Right cardiac atrium (tissue), 5 donors: ENCODE data around the gene ACTRT3. TPM values are rescaled to one million over a fixed set of nuclear protein-coding genes. Genes with fewer than 3 reads are reported as not detected.

ENCODE experiments used
- ATAC-seq, 2 donors: fragments of 200-7000 bp; cut with Tn5 transposase; one replicate each; pipeline versions ENCODE4 v1.8.0 to v1.9.1; 2020; ENCODE audit warnings: moderate library complexity in 2 of 2, mild to moderate bottlenecking in 1 of 2
- DNase-seq, 3 donors: peaks; one replicate each; pipeline ENCODE4 v3.0.0-alpha.2; 2020
- H3K27ac ChIP-seq: one replicate; pipeline ENCODE4 v1.5.1; 2013; ENCODE audit warnings: mild to moderate bottlenecking, low read length, control low read depth, moderate library complexity
- H3K27me3 ChIP-seq: one replicate; pipeline ENCODE4 v1.6.1; 2013; ENCODE audit not compliant: control insufficient read depth, insufficient read depth
- H3K4me1 ChIP-seq: one replicate; pipeline ENCODE4 v1.6.1; 2013; ENCODE audit warnings: low read length; ENCODE audit not compliant: control insufficient read depth, insufficient read depth
- H3K4me3 ChIP-seq: one replicate; pipeline ENCODE4 v1.5.1; 2013; ENCODE audit warnings: low read length, control low read depth
- H3K9me3 ChIP-seq: one replicate; pipeline ENCODE4 v1.6.1; 2013; ENCODE audit warnings: low read length; ENCODE audit not compliant: control insufficient read depth
- WGBS: extraction: QIAGEN DNeasy Blood & Tissue Kit; methylation state at CpG from one replicate; pipeline ENCODE4 v1.1.7; 2013; 5-methylcytosine and 5-hydroxymethylcytosine counted together
- intact Hi-C, 4 donors: fragments of 100-400 bp; cut with DNase I; formaldehyde crosslinking; loops; one replicate each; pipeline versions ENCODE4 v1.11.0 to v1.14.0; 2022 to 2023
- long read RNA-seq, 4 donors: library from polyadenylated mRNA; unstranded; transcript quantifications; one replicate each; pipeline ENCODE4 v2.0.0, GENCODE V29; 2020 to 2021
- polyA plus RNA-seq: library from polyadenylated mRNA; stranded (reverse); fragments of 200-250 nt; gene quantifications from one replicate; pipeline ENCODE4 v1.2.3, GENCODE V29; 2013
- total RNA-seq, 4 donors: library from RNA; stranded (reverse); fragmentation: NEBNext Ultra II Directional; extraction: Animal tissue kit (Norgen Biotek cat#: 25700); gene quantifications; one replicate each; pipeline ENCODE4 v1.2.1, GENCODE V29; 2021
- donor health status: healthy with polysubstance abuse.
- donor health status: DM: no; HTN: yes; CAD: no.
- donor health status: DM: no; HTN: no; CAD: no.
- donor health status: DM: no; HTN: yes; CAD: no; lungs with severe emphysema.
- donor health status: DM: yes; HTN: yes; CAD: no.

ACTRT3 gene
- 1 to 10 TPM; 1.7 to 2.8 (median 2.3) TPM for total RNA-seq
- polyA plus RNA-seq: 1.1 TPM
- long read RNA-seq, donor 1, partial matches to known transcripts: 0 of 4 reads
- long read RNA-seq, donor 1, other reads (novel, unspliced or antisense): 0 of 4 reads
- long read RNA-seq, donor 2, partial matches to known transcripts: 0 of 1 reads
- long read RNA-seq, donor 2, other reads (novel, unspliced or antisense): 0 of 1 reads
- long read RNA-seq, donor 3, transcript ACTRT3-201 (2 exons, 2,005 nt): major isoform, 17 of 17 reads
- long read RNA-seq, donor 3, partial matches to known transcripts: 0 of 17 reads
- long read RNA-seq, donor 3, other reads (novel, unspliced or antisense): 0 of 17 reads
- long read RNA-seq, donor 4, partial matches to known transcripts: 0 of 1 reads
- long read RNA-seq, donor 4, other reads (novel, unspliced or antisense): 0 of 1 reads

DNA sequence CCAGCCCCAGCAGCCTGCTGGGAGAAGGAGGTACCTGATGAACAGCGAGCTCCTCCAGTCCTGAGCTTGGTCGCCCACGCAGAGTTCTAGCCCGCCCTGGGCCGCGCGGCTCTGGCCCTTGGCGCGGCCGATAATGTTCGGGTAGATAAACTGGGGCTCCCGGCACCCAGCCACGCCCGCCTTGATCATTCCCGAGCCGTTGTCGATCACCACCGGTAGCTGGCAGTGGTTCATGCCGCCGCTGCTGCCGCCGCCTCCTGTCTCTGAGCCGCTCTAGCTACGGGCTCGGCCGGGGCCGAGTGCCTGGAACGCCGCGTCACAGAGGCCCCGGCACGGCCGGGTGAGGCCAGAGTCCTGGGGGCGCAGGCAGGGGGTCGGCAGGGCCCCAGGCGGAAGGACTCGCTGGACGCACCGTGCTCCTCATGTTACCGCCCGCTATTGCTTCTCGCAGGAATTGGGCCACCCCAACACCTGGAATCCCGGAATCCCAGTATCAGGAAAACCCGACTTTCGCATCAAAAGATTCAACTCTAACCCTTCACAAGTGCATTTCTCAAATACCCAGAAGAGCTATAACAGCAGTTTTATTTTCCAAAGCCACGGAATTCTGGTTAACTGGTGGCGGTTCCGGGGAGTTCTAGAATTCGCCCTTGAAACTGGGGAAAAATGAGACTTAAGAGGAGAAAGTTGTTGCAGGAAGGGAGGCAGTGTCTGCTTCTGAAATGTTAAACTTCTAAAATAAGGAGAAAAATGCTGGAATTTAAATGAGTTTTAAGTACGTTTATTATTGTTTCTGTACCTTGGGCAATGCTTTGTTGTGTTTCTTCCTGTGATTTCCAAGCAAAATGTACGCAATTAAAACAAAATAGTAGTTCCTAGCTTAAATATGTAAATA is at the start of gene ACTRT3:
ACTRT3 (minus strand) TSS at position 275 of the 895 bp plus-strand sequence; CDS start at position 234, 41 bp downstream.
- 9% methylated on average over 51 of the region's 51 CpGs for whole genome bisulfite sequencing
- Histone ChIP-seq H3K4me3 (peak within 1 kb of the TSS; percentile 91), H3K4me1 (no peaks in the 10 kb centered on the region), H3K9me3 (no peaks in the 10 kb centered on the region), H3K27ac (peak within 1 kb of the TSS; percentile 94), H3K27me3 (no peaks in the 10 kb centered on the region)
- intact Hi-C loops: no loop called here
- ATAC-seq (peak; percentile 15 to 34), DNase-seq (peak; percentile 78 to 91 (median 90))

DNA sequence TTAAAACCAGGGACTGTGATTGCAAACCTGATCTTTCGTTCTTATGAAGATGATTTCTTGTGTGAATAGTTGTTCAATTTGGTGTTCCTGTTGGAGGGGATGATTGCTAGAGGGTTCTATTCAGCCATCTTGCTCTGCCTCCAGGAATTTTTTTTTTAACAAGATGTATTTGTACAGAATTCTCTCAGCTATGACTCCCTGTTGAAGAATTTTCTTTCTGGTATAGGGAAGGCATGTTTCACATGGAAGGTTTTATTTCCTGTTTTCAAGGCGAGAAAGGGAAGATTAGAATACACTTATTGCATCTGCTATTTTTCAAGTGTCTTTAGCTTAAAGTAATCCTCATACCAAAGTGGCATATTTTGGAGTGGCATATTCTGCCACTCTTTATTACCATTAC is 49.0 kb upstream of the ACTRT3 start:
- Histone ChIP-seq H3K4me3 (no peak overlapping the region), H3K27me3 (no peaks in the 10 kb centered on the region), H3K9me3 (no peaks in the 10 kb centered on the region), H3K27ac (no peak overlapping the region), H3K4me1 (peaks cover 3% of the 10 kb centered on the region)
- WGBS: 81% methylated on average over 2 of the region's 2 CpGs
- DNase-seq: no peak
- no peak for ATAC-seq
- intact Hi-C loops: no loop called here

DNA sequence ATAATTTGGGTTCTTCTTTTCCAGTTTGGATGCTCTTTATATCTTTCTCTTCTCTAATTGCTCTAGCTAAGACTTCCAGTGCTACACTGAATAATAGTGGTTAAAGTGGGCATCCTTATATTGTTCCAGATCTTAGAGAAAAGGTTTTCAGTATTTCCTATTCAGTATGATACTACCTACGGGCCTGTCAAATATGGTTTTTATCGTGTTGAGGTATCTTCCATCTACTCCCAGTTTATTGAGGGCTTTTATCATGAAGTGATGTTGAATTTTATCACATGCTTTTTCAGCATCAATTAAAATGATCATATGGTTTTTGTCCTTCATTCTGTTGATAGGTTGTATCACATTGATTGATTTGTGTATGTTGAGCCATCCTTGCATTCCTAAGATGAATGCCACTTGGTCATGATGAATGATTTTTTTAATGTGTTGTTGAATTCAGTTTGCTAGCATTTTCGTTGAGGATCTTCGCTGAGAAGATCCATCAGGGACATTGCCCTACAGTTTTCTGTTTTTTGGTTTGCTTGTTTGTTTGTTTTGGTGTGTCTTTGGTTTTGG is 46.3 kb upstream of the ACTRT3 start:
- ATAC-seq (no peak), DNase-seq (no peak)
- H3K4me3 ChIP-seq: no peak overlapping the region
- peaks cover 3% of the 10 kb centered on the region for H3K4me1 ChIP-seq
- H3K9me3 ChIP-seq: no peaks in the 10 kb centered on the region
- intact Hi-C loops: no loop called here
- H3K27me3 ChIP-seq: no peaks in the 10 kb centered on the region
- WGBS: 95% methylated on average over 4 of the region's 4 CpGs
- no peak overlapping the region for H3K27ac ChIP-seq

DNA sequence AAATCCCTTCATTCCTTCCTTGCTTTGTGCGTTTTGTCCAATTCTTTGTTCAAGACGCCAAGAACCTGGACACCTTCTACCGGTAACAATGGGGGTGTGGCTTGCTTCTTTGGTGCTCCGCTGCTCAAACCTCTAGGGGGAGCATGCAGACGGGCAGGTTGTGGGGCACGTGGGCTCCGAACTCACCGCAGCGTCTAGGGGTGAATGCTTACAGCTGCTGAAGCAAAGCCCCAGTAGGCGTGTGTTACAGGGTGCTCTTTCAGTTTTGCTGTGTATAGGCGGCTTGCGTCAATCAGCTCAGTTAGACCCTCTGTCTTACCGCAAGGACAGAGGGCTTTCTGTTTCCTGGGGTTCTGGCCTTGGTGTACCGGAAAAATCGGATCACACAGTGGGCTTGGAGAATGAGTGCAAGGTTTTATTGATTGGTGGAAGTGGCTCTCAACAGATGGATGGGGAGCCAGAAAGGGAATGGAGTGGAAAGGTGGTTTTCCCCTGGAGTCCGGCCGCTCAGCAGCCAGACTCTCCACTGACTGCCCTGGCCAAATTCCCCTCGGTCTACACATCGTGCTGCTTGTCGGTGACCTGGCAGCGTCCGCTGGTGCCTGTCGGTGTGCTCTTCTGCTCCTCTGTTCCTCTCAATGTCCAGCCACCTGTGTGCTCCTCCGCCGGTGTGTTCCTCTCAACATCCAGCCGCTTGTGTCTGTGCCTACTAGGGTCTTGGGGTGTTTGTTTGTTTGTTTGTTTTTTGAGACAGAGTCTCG is 44.6 kb upstream of the ACTRT3 start:
- H3K27me3 ChIP-seq: no peaks in the 10 kb centered on the region
- peak in 1 of 2 donors; percentile 6 for ATAC-seq
- peak in 1 of 3 donors; percentile 73 for DNase-seq
- no peaks in the 10 kb centered on the region for H3K9me3 ChIP-seq
- intact Hi-C loops: no loop called here
- no peak overlapping the region for H3K27ac ChIP-seq
- WGBS: 61% methylated on average over 27 of the region's 27 CpGs
- H3K4me1 ChIP-seq: peaks cover 3% of the 10 kb centered on the region
- H3K4me3 ChIP-seq: peak overlapping the region; percentile 78

DNA sequence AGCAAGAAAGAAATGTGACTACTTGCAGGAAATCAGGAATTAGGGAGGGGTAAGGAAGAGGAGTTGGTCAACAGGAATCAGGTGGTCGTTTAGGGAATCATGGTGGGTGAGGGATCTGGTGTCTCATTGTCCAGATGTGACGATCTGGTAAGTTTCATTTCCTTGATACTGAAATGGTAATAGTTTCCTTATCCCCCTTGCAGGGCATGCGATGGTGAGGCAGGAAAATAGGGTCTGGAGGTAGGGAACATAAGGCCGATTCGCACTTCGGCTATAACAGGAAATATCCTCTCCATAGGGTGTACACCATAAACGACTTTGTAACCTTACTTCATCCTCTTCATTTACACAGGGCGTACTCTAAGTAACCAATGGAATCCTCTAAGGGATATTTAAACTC is 43.9 kb upstream of the ACTRT3 start:
- no peak overlapping the region for H3K27ac ChIP-seq

DNA sequence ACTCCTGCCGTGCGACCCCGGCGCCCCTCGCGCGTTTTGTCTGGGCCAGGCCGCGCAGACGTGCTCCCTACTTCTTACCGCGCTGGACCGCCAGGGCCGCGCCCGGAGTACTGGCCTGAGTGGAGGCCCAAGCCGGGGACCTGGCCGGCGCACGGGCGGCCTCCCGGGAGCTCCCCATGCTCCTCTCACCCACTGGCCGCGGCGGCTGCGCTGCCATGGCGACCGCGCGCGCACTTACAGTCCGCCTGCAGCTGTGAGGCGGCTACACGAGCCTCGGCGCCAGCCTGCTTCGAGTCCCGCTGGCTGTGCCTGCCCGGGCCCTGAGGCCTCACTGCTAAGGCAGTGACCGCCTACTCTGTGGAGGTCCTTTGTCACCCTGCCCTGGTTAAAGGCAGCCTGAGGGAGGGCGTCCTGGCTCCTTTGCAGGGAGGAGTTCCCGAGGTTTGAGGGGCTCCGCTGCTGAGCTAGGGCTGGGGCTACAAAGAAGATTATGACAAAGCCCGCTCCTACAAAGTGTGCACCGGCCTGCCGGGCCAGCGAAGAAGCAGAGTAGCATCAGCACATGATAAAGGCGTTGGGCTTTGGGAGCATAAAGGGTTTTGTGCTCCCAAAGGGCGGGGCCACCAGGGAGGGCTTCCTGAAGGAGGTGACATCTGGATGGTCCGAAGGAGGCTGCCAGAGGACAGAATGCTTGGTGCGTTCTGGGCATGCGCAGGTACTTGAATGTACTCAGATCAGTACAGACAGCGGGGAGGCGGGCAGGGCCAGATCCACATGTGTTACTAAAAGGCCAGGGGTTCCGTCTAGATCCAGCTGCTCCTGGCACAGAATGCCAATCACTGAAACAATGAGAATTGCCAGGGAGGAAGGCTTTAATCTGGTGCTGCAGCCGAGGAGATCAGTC is 43.2 kb upstream of the ACTRT3 start, which contains the start of the genes LRRC34 and LRRIQ4:
LRRC34 (minus strand) TSS at position 573 of the 904 bp plus-strand sequence; CDS start at position 217, 356 bp downstream.
LRRIQ4 (plus strand) TSS at position 539 of the 904 bp plus-strand sequence. CDS start 9,052 bp downstream, outside the sequence.
- intact Hi-C loops: no loop called here
- ATAC-seq (peak; percentile 96), DNase-seq (peak; percentile 88 to 95 (median 92))
- Histone ChIP-seq H3K27me3 (no peaks in the 10 kb centered on the region), H3K9me3 (no peaks in the 10 kb centered on the region), H3K4me3 (peak within 1 kb of the TSS; percentile 78), H3K27ac (peak within 1 kb of the TSS; percentile 55), H3K4me1 (peaks cover 3% of the 10 kb centered on the region)
- 4% methylated on average over 56 of the region's 56 CpGs for WGBS

More for the DNA sequence above, 43.9 kb upstream of the ACTRT3 start:
- Histone ChIP-seq H3K4me3 (peak overlapping the region; percentile 78), H3K27me3 (no peaks in the 10 kb centered on the region), H3K9me3 (no peaks in the 10 kb centered on the region), H3K4me1 (peaks cover 3% of the 10 kb centered on the region)
- WGBS: 37% methylated on average over 8 of the region's 8 CpGs
- ATAC-seq: no peak
- intact Hi-C loops: no loop called here
- DNase-seq: no peak

DNA sequence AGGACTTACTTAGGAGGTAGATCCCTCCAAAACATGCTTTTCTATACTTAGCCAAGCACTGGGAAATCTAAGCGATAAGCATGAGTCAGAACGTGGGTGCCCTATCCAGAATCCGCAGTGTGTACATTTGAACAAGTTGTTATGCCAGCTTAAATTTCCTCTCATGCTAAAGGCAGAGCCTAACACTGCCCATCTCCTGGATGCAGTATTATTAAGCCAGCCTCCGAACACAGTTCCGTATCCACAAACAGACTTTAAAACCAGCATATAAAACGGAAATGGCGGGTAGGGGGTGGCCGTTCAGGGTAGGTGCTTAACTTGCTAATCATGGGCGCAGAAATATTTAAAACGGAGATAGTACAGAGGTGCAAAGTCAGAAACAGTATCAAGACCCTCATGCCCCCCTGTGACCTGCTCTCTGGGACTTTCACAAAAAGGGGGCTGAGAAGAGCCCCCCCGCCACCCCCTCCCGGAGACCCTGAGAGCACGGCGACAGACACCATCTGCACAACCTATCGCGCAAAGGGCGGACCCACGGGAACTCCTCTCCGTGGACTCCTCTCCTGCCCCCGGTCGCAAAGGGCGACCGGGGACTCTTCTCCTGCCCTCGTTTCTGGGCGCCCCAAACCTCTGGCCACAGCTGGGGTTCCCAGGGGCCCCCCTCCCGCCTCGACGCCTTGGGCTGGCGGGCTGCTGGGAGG is 42.4 kb upstream of the ACTRT3 start:
- Histone ChIP-seq H3K9me3 (no peaks in the 10 kb centered on the region), H3K27ac (peak overlapping the region; percentile 55), H3K4me1 (peaks cover 3% of the 10 kb centered on the region), H3K27me3 (no peaks in the 10 kb centered on the region), H3K4me3 (peak overlapping the region; percentile 78)
- DNase-seq (no peak), ATAC-seq (peak; percentile 49 to 63)
- 2% methylated on average over 29 of the region's 29 CpGs for WGBS
- intact Hi-C loops: no loop called here

DNA sequence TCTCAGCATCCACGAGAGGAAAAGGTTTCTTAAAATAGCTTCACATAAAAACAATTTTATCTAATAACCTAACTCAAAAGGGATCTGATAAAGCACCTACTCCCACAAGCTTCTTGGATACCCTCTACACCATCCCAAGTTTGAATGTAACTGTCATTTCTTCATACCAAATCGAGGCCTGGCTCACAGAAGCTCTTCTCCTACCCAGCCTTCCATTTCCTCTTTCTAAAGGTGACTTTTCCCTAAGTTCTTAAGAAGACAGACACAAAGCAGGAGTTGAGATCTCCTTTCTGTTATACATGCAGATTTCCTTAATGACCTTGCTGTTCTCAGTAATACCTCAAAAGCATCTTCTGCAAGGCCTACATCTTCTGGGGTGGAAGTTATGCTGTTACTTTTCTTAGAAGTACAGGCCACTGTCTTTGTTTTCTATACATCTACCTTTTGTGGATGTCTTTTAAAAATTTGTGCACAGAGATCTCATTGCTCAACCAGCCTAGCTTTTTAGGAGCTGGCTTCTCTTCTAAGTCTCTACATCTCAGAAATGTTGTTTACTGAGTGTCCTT is 40.0 kb upstream of the ACTRT3 start:
- ATAC-seq (no peak), DNase-seq (no peak)
- H3K4me1 ChIP-seq: peaks cover 3% of the 10 kb centered on the region
- no peak overlapping the region for H3K27ac ChIP-seq
- intact Hi-C loops: no loop called here
- no peaks in the 10 kb centered on the region for H3K27me3 ChIP-seq
- H3K9me3 ChIP-seq: no peaks in the 10 kb centered on the region
- WGBS: 29% methylated on average over 2 of the region's 2 CpGs
- H3K4me3 ChIP-seq: no peak overlapping the region

DNA sequence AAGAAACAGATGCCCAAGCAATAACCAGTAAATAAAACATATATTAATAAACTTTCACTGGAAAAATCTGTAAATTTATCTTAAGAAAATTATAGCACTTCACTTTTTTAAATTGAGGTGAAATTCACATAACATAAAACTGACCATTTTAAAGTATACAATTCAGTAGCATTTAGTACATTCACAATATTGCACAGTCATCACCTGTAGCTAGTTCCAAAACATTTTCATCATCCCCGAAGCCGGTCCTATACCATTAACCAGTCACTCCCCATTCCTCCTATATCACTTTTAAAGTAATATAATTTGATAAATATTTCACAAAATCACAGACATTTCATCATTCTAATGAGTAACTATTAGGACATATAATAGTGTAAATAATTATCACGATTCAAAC is 35.3 kb upstream of the ACTRT3 start:
- DNase-seq: no peak
- Histone ChIP-seq H3K27me3 (no peaks in the 10 kb centered on the region), H3K9me3 (no peaks in the 10 kb centered on the region), H3K4me1 (no peaks in the 10 kb centered on the region), H3K27ac (no peak overlapping the region), H3K4me3 (no peak overlapping the region)
- no peak for ATAC-seq
- intact Hi-C loops: no loop called here
- 87% methylated on average over 3 of the region's 3 CpGs for WGBS
